ENCODE results near the gene BRIX1.
"Not testable (repeated sequence)": the region's sequence is repeated elsewhere in the genome, so short reads cannot be mapped to it uniquely, and the experiment has no call there.

DNA sequence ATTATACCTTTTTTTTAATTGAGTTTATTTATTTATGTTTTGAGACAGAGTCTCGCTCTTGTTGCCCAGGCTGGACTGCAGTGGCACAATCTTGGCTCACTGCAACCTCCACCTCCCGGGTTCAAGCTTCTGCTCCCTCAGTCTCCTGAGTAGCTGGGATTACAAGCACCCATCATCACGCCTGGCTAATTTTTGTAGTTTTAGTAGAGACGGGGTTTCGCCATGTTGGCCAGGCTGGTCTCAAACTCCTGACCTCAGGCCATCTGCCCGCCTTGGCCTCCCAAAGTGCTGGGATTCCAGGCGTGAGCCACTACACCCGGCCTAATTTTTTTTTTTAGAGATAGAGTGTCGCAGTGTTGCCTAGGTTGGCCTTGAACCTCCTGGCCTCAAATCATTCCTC lies 7.7 kb downstream of the BRIX1 start:
- TF ChIP-seq, protein P1, sequence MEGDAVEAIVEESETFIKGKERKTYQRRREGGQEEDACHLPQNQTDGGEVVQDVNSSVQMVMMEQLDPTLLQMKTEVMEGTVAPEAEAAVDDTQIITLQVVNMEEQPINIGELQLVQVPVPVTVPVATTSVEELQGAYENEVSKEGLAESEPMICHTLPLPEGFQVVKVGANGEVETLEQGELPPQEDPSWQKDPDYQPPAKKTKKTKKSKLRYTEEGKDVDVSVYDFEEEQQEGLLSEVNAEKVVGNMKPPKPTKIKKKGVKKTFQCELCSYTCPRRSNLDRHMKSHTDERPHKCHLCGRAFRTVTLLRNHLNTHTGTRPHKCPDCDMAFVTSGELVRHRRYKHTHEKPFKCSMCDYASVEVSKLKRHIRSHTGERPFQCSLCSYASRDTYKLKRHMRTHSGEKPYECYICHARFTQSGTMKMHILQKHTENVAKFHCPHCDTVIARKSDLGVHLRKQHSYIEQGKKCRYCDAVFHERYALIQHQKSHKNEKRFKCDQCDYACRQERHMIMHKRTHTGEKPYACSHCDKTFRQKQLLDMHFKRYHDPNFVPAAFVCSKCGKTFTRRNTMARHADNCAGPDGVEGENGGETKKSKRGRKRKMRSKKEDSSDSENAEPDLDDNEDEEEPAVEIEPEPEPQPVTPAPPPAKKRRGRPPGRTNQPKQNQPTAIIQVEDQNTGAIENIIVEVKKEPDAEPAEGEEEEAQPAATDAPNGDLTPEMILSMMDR (IDR thresholded peaks at IDR 0.05; ENCODE audit: extremely low read depth in 1 of 2, insufficient read depth in 1 of 2, low read depth in 1 of 2, low read length in 2 of 2), result not testable (repeated sequence)
- TF ChIP-seq POLR2A (IDR thresholded peaks at IDR 0.05; ENCODE audit: low read depth, low read length); EZH2 (IDR thresholded peaks at IDR 0.05; ENCODE audit: borderline replicate concordance, low read depth, low read length, severe bottlenecking); POLR2AphosphoS5 (IDR thresholded peaks at IDR 0.05; ENCODE audit: insufficient read depth, low read depth, low read length): not testable (repeated sequence)
